Lower leg skin (tissue), 3 donors: ENCODE measurements around the gene MCRIP2.

ENCODE experiments used
- CTCF ChIP-seq, 3 donors: fragments of 450-650 bp; IDR thresholded peaks; one replicate each; pipeline ENCODE4 v1.5.1; 2016; ENCODE audit warnings: antibody characterized with exemption in 3 of 3, mild to moderate bottlenecking in 3 of 3, moderate library complexity in 2 of 3
- POLR2A ChIP-seq, 2 donors: fragments of 450-650 bp; IDR thresholded peaks; one replicate each; pipeline ENCODE4 v1.6.1; 2016 to 2017; ENCODE audit warnings: antibody characterized with exemption in 2 of 2, mild to moderate bottlenecking in 1 of 2, moderate library complexity in 1 of 2

- TF ChIP-seq POLR2A (IDR thresholded peaks at IDR 0.05), result no peak
- TF ChIP-seq CTCF (IDR thresholded peaks at IDR 0.05), result no peak
Observed at GRCh38 chr16:629185-629832, 12.3 kb upstream of the MCRIP2 start.
